ENCODE results near the gene CACNA2D4. TPM values are rescaled to one million over a fixed set of nuclear protein-coding genes. Genes with fewer than 3 reads are reported as not detected.

Gene CACNA2D4
- total and polyA plus RNA-seq, 2 of the 13 experiments (the other 11 are each of a cell fraction or from before 2014, with no cell fraction given), result 14.2 to 136 TPM

DNA sequence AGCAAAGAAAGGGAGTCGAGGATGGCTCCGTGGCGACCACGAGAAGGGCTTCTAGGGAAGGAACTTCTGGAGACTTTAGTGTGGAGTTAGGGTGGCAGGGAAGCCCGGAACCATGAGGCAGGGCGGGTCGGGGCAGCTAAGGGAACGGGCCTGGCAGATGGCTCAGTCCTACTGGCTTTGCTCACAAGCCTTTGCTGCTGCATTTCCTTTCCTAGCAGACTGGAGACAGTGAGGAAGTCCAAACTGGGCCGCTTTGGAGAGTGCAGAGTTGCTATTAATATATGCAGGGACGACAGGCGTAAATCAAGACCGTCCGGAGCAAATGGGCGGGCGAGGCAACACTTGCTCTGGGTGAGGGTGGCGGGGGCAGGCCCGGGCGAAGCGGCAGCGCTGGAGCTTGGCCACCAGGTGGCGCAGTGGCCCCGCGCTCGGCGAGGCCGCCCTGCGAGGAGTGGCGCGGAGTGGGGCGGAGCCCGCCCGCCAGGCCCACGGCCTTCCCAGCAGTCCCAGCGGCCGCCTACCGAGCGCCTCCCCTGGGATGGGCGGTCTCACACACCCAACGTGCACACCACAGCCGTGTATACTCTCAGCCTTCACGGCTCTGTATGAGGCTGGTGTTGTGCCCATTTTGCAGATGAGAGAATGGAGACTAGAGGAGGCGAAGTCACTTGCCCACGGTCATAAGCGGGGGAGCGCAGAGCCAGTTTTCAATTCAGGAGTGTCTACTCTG lies 122.5 kb downstream of the CACNA2D4 start (continued):
- TF ChIP-seq, protein P1, sequence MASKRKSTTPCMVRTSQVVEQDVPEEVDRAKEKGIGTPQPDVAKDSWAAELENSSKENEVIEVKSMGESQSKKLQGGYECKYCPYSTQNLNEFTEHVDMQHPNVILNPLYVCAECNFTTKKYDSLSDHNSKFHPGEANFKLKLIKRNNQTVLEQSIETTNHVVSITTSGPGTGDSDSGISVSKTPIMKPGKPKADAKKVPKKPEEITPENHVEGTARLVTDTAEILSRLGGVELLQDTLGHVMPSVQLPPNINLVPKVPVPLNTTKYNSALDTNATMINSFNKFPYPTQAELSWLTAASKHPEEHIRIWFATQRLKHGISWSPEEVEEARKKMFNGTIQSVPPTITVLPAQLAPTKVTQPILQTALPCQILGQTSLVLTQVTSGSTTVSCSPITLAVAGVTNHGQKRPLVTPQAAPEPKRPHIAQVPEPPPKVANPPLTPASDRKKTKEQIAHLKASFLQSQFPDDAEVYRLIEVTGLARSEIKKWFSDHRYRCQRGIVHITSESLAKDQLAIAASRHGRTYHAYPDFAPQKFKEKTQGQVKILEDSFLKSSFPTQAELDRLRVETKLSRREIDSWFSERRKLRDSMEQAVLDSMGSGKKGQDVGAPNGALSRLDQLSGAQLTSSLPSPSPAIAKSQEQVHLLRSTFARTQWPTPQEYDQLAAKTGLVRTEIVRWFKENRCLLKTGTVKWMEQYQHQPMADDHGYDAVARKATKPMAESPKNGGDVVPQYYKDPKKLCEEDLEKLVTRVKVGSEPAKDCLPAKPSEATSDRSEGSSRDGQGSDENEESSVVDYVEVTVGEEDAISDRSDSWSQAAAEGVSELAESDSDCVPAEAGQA (IDR thresholded peaks at IDR 0.05; ENCODE audit: low read depth), result no peak
- TF ChIP-seq, protein P1 (CRISPR knock-in tag; IDR thresholded peaks at IDR 0.05; ENCODE audit: borderline replicate concordance), result no peak
- TF ChIP-seq ESRRA (CRISPR knock-in tag; IDR thresholded peaks at IDR 0.05; ENCODE audit: low read depth) (peak; percentile 64; the same call in 1 of the 2 replicates), GATAD2A (CRISPR knock-in tag; IDR thresholded peaks at IDR 0.05) (no peak; the same call in 1 of the 2 replicates), SRSF4 (IDR thresholded peaks at IDR 0.05; ENCODE audit: low read depth, low read length, poor library complexity, severe bottlenecking) (no peak), REPIN1 (CRISPR knock-in tag; IDR thresholded peaks at IDR 0.05; ENCODE audit: borderline replicate concordance, low read depth) (peak; percentile 60; the same call in 1 of the 2 replicates), ZNF674 (CRISPR knock-in tag; IDR thresholded peaks at IDR 0.05; ENCODE audit: low read depth) (no peak), HMGA1 (CRISPR knock-in tag; conservative IDR thresholded peaks at IDR 0.05) (no peak), WIZ (CRISPR knock-in tag; IDR thresholded peaks at IDR 0.05) (no peak), ZBTB7B (CRISPR knock-in tag; IDR thresholded peaks at IDR 0.05) (no peak), SPEN (CRISPR knock-in tag; IDR thresholded peaks at IDR 0.05; ENCODE audit: low read depth) (peak; percentile 81), ZNF598 (CRISPR knock-in tag; IDR thresholded peaks at IDR 0.05; ENCODE audit: borderline replicate concordance) (no peak), PAF1 (CRISPR knock-in tag; IDR thresholded peaks at IDR 0.05) (no peak), RXRB (CRISPR knock-in tag; IDR thresholded peaks at IDR 0.05; ENCODE audit: borderline replicate concordance) (no peak), TBL1XR1 (IDR thresholded peaks at IDR 0.05; ENCODE audit: borderline replicate concordance, low read length, partially characterized antibody) (no peak), HDAC1 (CRISPR knock-in tag; IDR thresholded peaks at IDR 0.05) (peak; percentile 41), JDP2 (CRISPR knock-in tag; IDR thresholded peaks at IDR 0.05; ENCODE audit: borderline replicate concordance) (no peak)
- TF ChIP-seq, protein P2, sequence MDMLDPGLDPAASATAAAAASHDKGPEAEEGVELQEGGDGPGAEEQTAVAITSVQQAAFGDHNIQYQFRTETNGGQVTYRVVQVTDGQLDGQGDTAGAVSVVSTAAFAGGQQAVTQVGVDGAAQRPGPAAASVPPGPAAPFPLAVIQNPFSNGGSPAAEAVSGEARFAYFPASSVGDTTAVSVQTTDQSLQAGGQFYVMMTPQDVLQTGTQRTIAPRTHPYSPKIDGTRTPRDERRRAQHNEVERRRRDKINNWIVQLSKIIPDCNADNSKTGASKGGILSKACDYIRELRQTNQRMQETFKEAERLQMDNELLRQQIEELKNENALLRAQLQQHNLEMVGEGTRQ (IDR thresholded peaks at IDR 0.05; ENCODE audit: low read depth, low read length), result no peak
- TF ChIP-seq, protein P2 (CRISPR knock-in tag; IDR thresholded peaks at IDR 0.05; ENCODE audit: borderline replicate concordance), result no peak
- TF ChIP-seq, protein P3, sequence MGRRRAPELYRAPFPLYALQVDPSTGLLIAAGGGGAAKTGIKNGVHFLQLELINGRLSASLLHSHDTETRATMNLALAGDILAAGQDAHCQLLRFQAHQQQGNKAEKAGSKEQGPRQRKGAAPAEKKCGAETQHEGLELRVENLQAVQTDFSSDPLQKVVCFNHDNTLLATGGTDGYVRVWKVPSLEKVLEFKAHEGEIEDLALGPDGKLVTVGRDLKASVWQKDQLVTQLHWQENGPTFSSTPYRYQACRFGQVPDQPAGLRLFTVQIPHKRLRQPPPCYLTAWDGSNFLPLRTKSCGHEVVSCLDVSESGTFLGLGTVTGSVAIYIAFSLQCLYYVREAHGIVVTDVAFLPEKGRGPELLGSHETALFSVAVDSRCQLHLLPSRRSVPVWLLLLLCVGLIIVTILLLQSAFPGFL (CRISPR knock-in tag; IDR thresholded peaks at IDR 0.05), result no peak
